Astrocyte of the spinal cord (primary cell): ENCODE results near the gene GIT2.
A peak's percentile ranks its signal among the peaks of the same experiment; 100 is the strongest.

Experiments
- DNase-seq: peaks from one replicate; pipeline ENCODE4 v3.0.0; 2011; ENCODE audit warnings: low read depth, low spot score
- H3K4me3 ChIP-seq: 2 replicates; pipeline ENCODE4 v1.5.1; 2011; ENCODE audit warnings: low read depth, mild to moderate bottlenecking, low read length, moderate library complexity
- CTCF ChIP-seq: IDR thresholded peaks from 2 replicates; pipeline ENCODE4 v1.5.1; 2012; ENCODE audit warnings: low read depth, mild to moderate bottlenecking, low read length, inconsistent platforms
- in situ Hi-C: cut with HindIII; loops from 2 replicates; pipeline ENCODE4 v1.10.0; 2017; ENCODE audit warnings: low sequenced_read_pairs

Gene GIT2

DNA sequence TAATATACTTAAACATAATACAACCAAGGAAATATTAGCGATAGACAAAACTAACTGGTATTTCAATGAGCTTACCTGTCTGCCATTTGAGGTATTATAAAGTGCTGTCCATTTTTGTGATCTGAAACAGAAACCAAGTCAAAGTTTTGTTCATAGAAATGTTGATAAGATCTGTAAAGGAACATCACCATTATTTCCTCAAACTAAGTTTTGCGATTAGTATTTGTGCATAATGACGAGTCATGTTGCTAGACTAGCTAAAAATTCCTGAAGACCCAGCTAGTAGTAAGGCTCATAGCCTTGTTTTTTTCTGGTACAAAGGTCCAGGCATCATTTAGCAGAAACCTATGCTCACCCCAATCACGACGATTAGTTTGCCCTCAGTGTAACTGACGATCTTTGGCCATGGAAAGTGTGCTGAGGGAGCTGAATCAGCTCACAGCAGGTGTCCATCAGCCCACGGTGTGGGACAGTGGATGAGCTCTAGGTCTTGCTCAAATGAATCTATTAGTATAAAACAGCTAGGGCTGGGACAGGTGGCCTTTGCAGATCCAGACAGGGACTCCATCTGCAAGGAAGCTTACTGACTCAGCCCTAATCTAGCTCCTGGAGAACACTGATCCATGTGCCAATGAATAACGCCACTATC is 28.7 kb downstream of the GIT2 start:
- TF ChIP-seq CTCF: no peak
- in situ Hi-C loops: no loop called here
- no peak for DNase-seq
- H3K4me3 ChIP-seq: no peak overlapping the region

DNA sequence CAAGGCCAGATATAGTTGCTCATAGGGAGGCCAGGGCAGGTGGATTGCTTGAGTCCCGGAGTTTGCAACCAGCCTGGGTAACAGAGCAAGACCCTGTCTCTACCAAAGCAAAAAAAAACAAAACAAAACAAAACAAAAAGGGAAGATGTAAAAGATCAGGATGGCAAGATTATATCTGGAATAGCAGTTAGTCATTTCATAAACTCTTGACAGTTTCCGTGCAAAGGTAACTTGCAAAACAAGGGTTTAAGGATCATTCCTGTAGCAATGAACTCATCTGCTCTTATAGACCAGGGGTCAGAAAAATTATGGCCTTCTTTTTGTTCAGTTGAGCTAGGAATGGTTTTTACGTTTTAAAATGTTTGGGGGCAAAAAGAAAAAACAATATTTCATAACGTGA is 29.6 kb downstream of the GIT2 start:
- in situ Hi-C loops: no loop called here
- no peak for TF ChIP-seq CTCF
- H3K4me3 ChIP-seq: no peak overlapping the region
- no peak for DNase-seq

GRCh38 chr12:109963743-109964429 is 32.3 kb downstream of the GIT2 start:
- H3K4me3 ChIP-seq: no peak overlapping the region
- in situ Hi-C loops: no loop called here
- TF ChIP-seq CTCF: no peak
- DNase-seq: peak; percentile 48

- TF ChIP-seq CTCF: no peak
- DNase-seq: no peak
- in situ Hi-C loops: no loop called here
- no peak overlapping the region for H3K4me3 ChIP-seq
Measured at GRCh38 chr12:109963330-109963729, 32.8 kb downstream of the GIT2 start.

GRCh38 chr12:109962398-109962797 is 33.8 kb downstream of the GIT2 start:
- no peak for TF ChIP-seq CTCF
- in situ Hi-C loops: no loop called here
- no peak overlapping the region for H3K4me3 ChIP-seq
- no peak for DNase-seq

- no peak for TF ChIP-seq CTCF
- in situ Hi-C loops: no loop called here
- DNase-seq: peak; percentile 53
- no peak overlapping the region for H3K4me3 ChIP-seq
Measured at GRCh38 chr12:109961612-109962011, 34.6 kb downstream of the GIT2 start.
